Panc1 (cell line): ENCODE results near the gene BTG1. TPM values are rescaled to one million over a fixed set of nuclear protein-coding genes. Genes with fewer than 3 reads are reported as not detected.

Experiments
- ATAC-seq: fragments of 200-7000 bp; cut with Tn5 transposase; 2 replicates; pipeline ENCODE4 v1.9.1; 2020; ENCODE audit warnings: mild to moderate bottlenecking, moderate library complexity
- BruUV-seq: library from RNA; stranded (reverse); fragments of 400-500 nt; replicated peaks from 2 replicates; lab custom pipeline; 2021; lab: Mats Ljungman, UMichigan
- CTCF ChIA-PET: fragments of 300-600 bp; sonication (Branson Sonifier 250); formaldehyde crosslinking; loops from one replicate; lab custom pipeline; 2022; ENCODE audit warnings: antibody characterized with exemption; lab: Charles Lee
- POLR2A ChIA-PET: fragments of 300-600 bp; sonication (Branson Sonifier 250); formaldehyde crosslinking; loops from one replicate; lab custom pipeline; 2022; ENCODE audit warnings: antibody characterized with exemption; lab: Charles Lee
- DNase-seq: peaks from one replicate; pipeline ENCODE4 v3.0.0-alpha.2; 2010; ENCODE audit warnings: low read depth, low spot score
- H3K27ac ChIP-seq: 2 replicates; pipeline ENCODE4 v1.5.1; 2011; ENCODE audit warnings: mild to moderate bottlenecking, low read length, inconsistent platforms
- H3K27me3 ChIP-seq: fragments of 200-500 bp; sonication (Bioruptor generic); 2 replicates; pipeline ENCODE4 v1.6.0; 2014; ENCODE audit warnings: low read length, inconsistent platforms; ENCODE audit not compliant: control insufficient read depth, insufficient read depth
- H3K36me3 ChIP-seq: fragments of 200-500 bp; sonication (Bioruptor generic); 2 replicates; pipeline ENCODE4 v1.5.1; 2014; ENCODE audit warnings: inconsistent platforms, mild to moderate bottlenecking, low read length, moderate library complexity; ENCODE audit not compliant: control insufficient read depth, insufficient read depth
- H3K4me1 ChIP-seq: 2 replicates; pipeline ENCODE4 v1.5.1; 2011; ENCODE audit warnings: inconsistent platforms, mild to moderate bottlenecking, low read length, moderate library complexity; ENCODE audit not compliant: control insufficient read depth, insufficient read depth
- H3K4me3 ChIP-seq, 2 experiments: 2 replicates each; pipeline ENCODE4 v1.5.1; 2011 to 2012; ENCODE audit warnings: low read depth in 2 of 2, low read length in 2 of 2, mild to moderate bottlenecking in 2 of 2, inconsistent platforms in 1 of 2, moderate library complexity in 1 of 2
- H3K9me3 ChIP-seq: fragments of 200-500 bp; sonication (Bioruptor generic); 2 replicates; pipeline ENCODE4 v1.5.1; 2014; ENCODE audit warnings: low read depth, mild to moderate bottlenecking, inconsistent platforms, low read length, moderate library complexity; ENCODE audit not compliant: control insufficient read depth, insufficient read depth
- POLR2AphosphoS5 ChIP-seq: IDR thresholded peaks from 2 replicates; pipeline ENCODE4 v1.6.1; 2012; ENCODE audit warnings: mild to moderate bottlenecking, low read depth, low read length, moderate library complexity
- SIN3A ChIP-seq: IDR thresholded peaks from 2 replicates; pipeline ENCODE4 v1.6.1; 2012; ENCODE audit warnings: low read depth, mild to moderate bottlenecking, low read length, moderate library complexity, borderline replicate concordance; ENCODE audit not compliant: insufficient read depth
- TCF7L2 ChIP-seq: IDR thresholded peaks from 2 replicates; pipeline ENCODE4 v1.6.1; 2011; ENCODE audit warnings: mild to moderate bottlenecking, low read depth, low read length, inconsistent platforms
- in situ Hi-C: cut with HindIII; loops from 2 replicates; pipeline ENCODE4 v1.10.0; 2016; ENCODE audit warnings: low sequenced_read_pairs, low pct_unique_long_range_greater_than_20kb
- intact Hi-C: fragments of 100-400 bp; cut with micrococcal nuclease; formaldehyde crosslinking; loops from one replicate; pipeline ENCODE4 v1.10.0; 2022; ENCODE audit not compliant: unreplicated experiment
- total RNA-seq: library from RNA; stranded (reverse); gene quantifications from one replicate; pipeline ENCODE4 v1.2.1, GENCODE V29; 2021; ENCODE audit not compliant: unreplicated experiment
- TF ChIP-seq, protein P1 (sequence below), 2 experiments: IDR thresholded peaks; 2 replicates each; pipeline ENCODE4 v1.6.1; 2011 to 2012; ENCODE audit warnings: low read depth in 2 of 2, control low read depth in 1 of 2, low read length in 1 of 2, mild to moderate bottlenecking in 1 of 2, moderate library complexity in 1 of 2; ENCODE audit not compliant: insufficient read depth in 1 of 2
- TF ChIP-seq, protein P2 (sequence below): fragments of 450-650 bp; IDR thresholded peaks from 2 replicates; pipeline ENCODE4 v1.5.1; 2017; ENCODE audit warnings: mild to moderate bottlenecking

BTG1 gene
- total RNA-seq, 1 experiment from 2014 or later = 50.0 TPM

GRCh38 chr12:92136965-92137721, 8.5 kb downstream of the BTG1 start:
- Histone ChIP-seq H3K4me1 (peaks cover 91% of the 10 kb centered on the region), H3K27ac (peak overlapping the region; percentile 97), H3K9me3 (no peaks in the 10 kb centered on the region), H3K4me3 (peak overlapping the region; percentile 26 to 78; a peak in 3 of 4 replicates), H3K36me3 (peaks cover 4% of the 10 kb centered on the region; the same call in 1 of the 2 replicates), H3K27me3 (no peaks in the 10 kb centered on the region)
- no TSS peak for BruUV-seq
- POLR2A ChIA-PET = interaction anchor here (0.7 to 2.3 kb wide), 2 partner anchors 8 to 456 kb away, joined by 3 to 20 read pairs; partner anchors contain the start of gene BTG1
- in situ Hi-C loops = no loop called here
- ATAC-seq (peak; percentile 61; the same call in 1 of the 2 replicates), DNase-seq (no peak)
- intact Hi-C loops = loop anchor here (10.0 kb wide), 1 partner anchor 562 kb away; no protein-coding TSS in a partner anchor
- no peak for TF ChIP-seq SIN3A
- TF ChIP-seq, protein P1, sequence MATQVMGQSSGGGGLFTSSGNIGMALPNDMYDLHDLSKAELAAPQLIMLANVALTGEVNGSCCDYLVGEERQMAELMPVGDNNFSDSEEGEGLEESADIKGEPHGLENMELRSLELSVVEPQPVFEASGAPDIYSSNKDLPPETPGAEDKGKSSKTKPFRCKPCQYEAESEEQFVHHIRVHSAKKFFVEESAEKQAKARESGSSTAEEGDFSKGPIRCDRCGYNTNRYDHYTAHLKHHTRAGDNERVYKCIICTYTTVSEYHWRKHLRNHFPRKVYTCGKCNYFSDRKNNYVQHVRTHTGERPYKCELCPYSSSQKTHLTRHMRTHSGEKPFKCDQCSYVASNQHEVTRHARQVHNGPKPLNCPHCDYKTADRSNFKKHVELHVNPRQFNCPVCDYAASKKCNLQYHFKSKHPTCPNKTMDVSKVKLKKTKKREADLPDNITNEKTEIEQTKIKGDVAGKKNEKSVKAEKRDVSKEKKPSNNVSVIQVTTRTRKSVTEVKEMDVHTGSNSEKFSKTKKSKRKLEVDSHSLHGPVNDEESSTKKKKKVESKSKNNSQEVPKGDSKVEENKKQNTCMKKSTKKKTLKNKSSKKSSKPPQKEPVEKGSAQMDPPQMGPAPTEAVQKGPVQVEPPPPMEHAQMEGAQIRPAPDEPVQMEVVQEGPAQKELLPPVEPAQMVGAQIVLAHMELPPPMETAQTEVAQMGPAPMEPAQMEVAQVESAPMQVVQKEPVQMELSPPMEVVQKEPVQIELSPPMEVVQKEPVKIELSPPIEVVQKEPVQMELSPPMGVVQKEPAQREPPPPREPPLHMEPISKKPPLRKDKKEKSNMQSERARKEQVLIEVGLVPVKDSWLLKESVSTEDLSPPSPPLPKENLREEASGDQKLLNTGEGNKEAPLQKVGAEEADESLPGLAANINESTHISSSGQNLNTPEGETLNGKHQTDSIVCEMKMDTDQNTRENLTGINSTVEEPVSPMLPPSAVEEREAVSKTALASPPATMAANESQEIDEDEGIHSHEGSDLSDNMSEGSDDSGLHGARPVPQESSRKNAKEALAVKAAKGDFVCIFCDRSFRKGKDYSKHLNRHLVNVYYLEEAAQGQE (IDR thresholded peaks at IDR 0.05; ENCODE audit: insufficient read depth in 1 of 2, low read depth in 2 of 2, low read length in 1 of 2) = no peak
- TF ChIP-seq POLR2AphosphoS5 = peak; percentile 52; the same call in 1 of the 2 replicates
- TF ChIP-seq, protein P2, sequence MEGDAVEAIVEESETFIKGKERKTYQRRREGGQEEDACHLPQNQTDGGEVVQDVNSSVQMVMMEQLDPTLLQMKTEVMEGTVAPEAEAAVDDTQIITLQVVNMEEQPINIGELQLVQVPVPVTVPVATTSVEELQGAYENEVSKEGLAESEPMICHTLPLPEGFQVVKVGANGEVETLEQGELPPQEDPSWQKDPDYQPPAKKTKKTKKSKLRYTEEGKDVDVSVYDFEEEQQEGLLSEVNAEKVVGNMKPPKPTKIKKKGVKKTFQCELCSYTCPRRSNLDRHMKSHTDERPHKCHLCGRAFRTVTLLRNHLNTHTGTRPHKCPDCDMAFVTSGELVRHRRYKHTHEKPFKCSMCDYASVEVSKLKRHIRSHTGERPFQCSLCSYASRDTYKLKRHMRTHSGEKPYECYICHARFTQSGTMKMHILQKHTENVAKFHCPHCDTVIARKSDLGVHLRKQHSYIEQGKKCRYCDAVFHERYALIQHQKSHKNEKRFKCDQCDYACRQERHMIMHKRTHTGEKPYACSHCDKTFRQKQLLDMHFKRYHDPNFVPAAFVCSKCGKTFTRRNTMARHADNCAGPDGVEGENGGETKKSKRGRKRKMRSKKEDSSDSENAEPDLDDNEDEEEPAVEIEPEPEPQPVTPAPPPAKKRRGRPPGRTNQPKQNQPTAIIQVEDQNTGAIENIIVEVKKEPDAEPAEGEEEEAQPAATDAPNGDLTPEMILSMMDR = no peak
- 0 out of 2 replicates have a peak, but pooled peaks have one; percentile 14 for TF ChIP-seq TCF7L2
- CTCF ChIA-PET = interaction anchor here (0.5 to 1.6 kb wide), 2 partner anchors 9 to 17 kb away, joined by 4 to 6 read pairs; partner anchors contain the start of gene BTG1

DNA sequence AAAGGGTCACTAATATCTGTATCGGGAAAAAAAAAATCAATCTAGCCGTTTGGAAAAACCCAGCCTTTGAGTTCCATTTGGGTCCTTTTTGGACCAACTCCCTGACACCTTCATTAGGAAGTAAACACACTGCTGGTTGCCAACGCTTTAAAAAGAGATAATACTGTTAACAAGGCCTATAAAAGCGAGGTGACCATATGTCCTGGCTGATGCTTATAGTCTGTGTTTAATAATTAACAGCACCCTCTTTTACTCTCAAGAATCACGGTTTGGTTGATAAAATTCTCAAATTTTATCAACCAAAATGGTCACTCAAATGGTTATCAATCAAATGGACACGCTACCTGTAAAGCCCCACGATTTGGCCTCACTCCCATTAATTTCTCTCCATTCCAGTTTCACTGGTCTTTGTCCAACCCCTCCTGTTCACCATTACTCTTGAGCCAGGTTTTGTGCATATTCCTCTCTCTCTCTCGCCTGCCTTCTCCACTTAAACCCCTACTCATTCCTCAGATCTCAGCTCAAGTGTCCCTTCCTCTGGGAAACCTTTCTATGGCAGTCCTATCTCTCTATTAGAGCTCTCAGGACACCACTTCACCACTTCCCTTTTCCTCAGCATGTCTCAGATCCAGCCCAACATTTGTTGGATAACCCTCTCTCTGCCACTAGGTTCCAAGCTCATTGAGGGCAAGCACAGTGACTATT, 9.5 kb downstream of the BTG1 start:
- H3K4me3 ChIP-seq = peak overlapping the region in 1 of 2 experiments; percentile 5; a peak in 3 of 4 replicates
- peaks cover 87% of the 10 kb centered on the region for H3K4me1 ChIP-seq
- POLR2A ChIA-PET = interaction anchor here (2.3 kb wide), 1 partner anchor 9 kb away, joined by 20 read pairs; the partner anchor contains the start of gene BTG1
- peak overlapping the region; percentile 97 for H3K27ac ChIP-seq
- DNase-seq (no peak), ATAC-seq (peak; percentile 19)
- no peaks in the 10 kb centered on the region for H3K27me3 ChIP-seq
- TF ChIP-seq POLR2AphosphoS5 (peak; percentile 19; the same call in 1 of the 2 replicates), TCF7L2 (no peak), SIN3A (no peak)
- TF ChIP-seq, protein P2 = no peak
- TF ChIP-seq, protein P1 (IDR thresholded peaks at IDR 0.05; ENCODE audit: insufficient read depth in 1 of 2, low read depth in 2 of 2, low read length in 1 of 2) = no peak
- no peaks in the 10 kb centered on the region; the same call in 1 of the 2 replicates for H3K36me3 ChIP-seq
- intact Hi-C loops (loop anchor here (10.0 kb wide), 1 partner anchor 561 kb away; no protein-coding TSS in a partner anchor), in situ Hi-C loops (no loop called here)
- no peaks in the 10 kb centered on the region for H3K9me3 ChIP-seq
- CTCF ChIA-PET = interaction anchor here (0.7 to 1.6 kb wide), 2 partner anchors 8 to 10 kb away, joined by 4 to 5 read pairs; partner anchors contain the start of gene BTG1
- no TSS peak for BruUV-seq
